HG03457 (cell line): ENCODE measurements around the gene HEPACAM.

Experiments
- ATAC-seq: cut with Tn5 transposase; IDR thresholded peaks from one replicate; pipeline ENCODE4 v1.9.1; 2021; ENCODE audit warnings: moderate number of reproducible peaks; ENCODE audit not compliant: unreplicated experiment

HEPACAM gene

DNA sequence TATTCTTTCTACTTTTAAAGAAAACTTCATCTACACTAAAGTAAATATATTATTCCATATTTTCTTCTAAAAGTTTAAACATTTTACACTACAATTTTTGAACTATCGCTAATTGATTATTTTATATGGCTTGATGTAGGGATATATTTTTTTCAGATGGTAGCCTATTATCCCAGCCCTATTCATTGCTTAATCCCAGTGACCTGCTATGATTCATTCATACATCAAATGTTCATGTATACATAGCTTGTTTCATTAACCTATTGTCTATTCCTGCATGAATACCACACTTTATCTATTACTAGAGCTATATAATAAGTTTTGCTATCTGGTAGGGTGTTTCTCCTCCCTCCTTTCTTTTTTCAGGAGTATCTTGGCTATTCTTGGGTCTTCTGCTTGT lies 33.2 kb downstream of the HEPACAM start:
- ATAC-seq, result no peak

DNA sequence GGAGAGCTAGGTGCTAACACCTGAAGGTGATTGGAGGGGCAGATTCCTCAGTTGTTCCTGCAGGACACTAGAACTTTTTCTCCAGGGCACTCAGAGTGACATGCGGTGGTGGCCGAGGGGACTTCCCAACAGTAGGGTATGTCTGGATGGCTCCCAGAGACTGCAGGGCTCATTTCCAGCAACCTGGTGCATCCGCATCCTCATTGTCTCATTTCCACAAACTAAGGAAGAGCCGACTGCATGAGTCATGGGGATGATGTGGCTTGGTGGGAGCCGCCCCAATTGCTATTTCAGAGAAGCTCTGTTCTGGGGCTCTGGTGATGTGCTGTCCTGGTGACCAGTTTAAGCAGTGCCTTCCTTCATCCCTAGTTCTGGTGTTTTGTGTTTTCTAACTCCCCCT lies 35.4 kb downstream of the HEPACAM start:
- no peak for ATAC-seq

DNA sequence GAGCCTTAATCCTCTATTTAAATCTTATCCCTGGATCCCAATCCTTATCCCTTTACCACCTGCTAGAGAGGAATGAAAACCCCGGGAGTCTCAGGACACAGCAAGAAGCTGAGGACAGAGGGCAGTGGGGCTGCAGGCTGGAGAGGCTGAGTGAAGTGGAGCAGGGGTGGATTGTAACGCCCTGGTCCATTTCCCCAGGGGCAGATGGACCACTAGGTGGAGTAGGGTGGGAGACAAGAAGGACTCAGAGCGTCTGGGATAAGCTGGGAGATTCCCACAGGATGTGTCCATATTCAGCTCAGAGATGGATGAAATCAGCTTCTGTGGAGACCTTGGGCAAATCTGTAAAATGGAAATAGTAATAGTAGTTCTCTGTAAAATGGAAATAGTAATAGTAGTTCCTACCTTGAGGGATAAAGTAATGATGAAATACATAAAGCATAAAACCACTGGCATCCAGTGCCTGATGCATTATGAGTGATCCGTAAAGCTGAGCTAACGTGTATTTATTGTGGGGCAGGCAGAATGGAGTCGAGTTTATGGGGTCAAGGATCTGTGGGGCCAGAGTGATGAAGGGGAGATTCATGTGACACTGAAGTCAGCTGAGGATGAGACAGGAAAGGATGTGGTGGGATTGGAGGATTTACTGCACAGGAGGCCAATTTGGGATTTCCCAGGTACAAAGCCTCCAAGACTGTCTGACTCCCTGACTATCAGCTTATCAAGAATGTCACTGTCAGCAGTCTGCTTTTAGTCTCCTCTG lies 36.3 kb downstream of the HEPACAM start:
- ATAC-seq, result no peak

DNA sequence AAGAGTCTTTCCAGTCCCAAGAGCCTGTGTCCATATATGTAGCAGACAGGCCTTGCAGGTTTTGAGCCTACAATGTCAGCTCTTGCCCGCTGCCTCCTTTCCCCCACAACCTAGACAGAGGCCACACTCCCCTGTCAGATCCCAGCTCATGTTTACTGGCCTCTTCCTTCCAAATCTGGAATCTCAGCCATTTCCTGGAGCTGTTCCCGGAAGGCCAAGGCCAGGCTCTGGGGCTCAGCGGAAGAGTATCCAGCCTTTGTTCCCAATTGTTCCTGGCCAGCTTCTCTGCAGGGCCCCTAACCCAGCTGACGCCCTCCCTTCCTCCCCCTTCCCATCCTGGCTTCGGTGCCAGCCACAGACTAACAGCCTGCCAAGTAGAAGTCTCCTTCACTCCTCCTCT lies 37.1 kb downstream of the HEPACAM start:
- ATAC-seq, result no peak

DNA sequence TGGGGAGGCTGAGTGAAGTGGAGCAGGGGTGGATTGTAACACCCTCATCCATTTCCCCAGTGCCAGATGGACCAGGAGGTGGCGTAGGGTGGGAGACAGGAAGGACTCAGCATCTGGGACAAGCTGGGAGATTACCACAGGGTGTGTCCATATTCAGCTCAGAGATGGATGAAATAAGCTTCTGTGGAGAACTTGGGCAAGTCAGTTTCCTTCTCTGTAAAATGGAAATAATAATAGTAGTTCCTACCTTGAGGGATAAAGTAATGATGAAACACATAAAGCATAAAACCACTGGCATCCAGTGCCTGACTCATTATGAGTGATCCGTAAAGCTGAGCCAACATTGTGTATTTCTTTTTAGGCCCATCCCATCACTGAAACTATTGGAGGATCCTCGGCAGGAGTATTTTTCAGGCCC lies 37.6 kb downstream of the HEPACAM start:
- ATAC-seq, result no peak

DNA sequence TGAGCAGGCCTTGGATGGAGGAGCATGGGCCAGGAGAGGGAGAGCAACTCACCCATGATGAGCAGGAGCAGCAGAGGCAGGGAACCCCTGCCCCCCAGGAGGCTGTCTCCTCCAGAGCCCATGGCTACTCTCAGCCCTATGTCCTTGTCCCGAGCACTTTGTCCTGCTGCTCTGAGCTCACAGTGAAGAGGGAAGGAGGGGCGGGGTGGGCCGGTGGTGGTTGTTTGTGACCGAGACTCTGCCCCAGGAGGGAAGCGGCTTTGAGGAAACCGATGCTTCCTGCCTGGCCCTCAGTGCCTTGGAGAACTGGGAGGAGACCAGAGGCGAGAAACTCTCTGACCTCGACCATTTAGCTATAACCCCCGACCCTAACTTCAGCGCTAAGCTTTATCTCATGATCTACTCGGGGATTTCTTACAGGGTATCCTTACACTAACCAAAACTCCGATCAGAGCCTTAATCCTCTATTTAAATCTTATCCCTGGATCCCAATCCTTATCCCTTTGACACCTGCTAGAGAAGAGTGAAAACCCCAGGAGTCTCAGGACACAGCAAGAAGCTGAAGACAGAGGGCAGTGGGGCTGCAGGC lies 38.1 kb downstream of the HEPACAM start, which contains the start of gene ROBO4:
ROBO4 (minus strand) TSS at position 192 of the 589 bp plus-strand sequence; CDS start at position 122, 70 bp downstream.
- no peak for ATAC-seq

DNA sequence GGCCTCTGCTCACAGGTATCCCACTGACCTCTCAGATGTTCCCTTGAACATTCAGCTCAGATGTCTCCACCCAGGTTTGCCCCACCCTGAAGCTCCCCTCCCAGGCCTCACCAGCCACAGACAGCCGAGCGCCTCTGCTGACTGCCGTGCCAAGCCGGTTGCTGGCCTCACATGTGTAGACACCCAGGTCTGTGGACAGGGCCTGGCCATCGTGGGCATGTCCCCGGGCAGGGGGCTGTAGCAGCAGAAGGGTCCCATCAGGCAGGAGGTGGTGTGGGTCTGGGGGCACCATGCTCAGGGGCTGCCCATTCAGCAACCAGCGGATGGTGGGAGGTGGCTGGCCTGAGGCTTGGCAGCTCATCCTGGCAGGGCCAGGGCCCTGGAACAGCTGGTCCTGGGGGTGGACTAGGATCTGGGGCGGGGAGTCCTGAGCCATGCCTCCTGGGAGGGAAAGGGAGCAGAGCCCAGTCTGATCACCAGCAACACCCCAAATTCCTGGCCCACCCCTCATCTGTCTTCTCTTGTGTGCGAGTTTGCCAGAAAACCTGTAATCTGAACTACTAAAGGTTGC lies 38.9 kb downstream of the HEPACAM start:
- ATAC-seq, result no peak

DNA sequence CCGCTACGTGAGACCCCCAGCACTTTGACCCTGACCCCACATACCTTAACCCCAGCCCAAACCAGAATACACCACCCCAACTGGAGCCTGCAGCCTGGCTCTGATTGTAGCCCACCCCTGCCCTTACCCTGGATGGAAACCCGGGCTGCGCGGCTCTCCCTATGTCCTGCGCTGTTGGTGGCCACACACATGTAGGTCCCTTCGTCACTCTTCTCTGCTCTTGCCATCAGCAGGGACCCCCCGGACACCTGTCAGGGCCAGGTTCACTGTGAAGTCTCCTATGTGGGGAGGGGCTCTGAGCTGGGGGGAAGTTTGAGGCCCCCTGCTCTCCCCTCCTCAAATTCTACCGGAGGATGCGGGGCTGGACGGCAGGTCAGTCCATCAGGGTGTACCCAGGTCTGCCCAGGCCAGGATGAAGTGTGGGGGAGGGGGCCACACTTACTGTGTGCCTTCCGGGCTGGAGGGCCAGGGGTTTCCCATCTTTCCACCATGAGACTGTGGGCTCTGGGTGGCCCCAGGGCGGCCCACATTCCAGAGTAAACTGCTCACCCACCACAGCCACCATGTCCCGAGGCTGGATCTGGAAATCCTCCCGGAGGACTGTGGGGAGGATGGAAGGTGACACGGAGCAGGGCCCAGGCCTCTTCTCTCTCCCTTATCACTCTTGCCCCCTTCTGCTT lies 39.6 kb downstream of the HEPACAM start:
- ATAC-seq, result no peak

DNA sequence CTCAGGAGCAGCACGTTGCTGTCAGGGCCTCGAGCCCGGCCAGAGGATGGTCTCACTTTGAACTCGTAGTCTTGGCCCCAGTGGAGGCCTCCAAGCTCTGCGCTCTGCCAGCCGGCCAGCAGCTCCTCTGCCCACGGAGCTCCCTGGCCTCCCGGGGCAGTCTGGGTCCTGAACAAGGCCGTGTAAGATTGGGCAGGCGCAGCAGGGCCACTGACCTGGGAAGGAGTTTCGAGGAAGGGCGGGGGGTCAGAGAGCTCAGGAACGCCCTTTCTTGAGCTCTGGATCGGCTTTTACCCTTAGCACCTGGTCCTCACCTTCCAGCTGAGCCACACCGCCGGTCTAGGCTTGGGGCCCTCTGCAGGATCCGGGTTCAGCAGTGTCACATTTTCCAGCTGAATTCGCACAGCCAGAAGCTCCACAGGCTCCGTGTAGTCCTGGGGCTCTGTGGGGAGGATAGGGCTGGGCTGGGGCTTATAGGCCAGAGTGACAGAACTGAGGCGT lies 40.3 kb downstream of the HEPACAM start:
- no peak for ATAC-seq

DNA sequence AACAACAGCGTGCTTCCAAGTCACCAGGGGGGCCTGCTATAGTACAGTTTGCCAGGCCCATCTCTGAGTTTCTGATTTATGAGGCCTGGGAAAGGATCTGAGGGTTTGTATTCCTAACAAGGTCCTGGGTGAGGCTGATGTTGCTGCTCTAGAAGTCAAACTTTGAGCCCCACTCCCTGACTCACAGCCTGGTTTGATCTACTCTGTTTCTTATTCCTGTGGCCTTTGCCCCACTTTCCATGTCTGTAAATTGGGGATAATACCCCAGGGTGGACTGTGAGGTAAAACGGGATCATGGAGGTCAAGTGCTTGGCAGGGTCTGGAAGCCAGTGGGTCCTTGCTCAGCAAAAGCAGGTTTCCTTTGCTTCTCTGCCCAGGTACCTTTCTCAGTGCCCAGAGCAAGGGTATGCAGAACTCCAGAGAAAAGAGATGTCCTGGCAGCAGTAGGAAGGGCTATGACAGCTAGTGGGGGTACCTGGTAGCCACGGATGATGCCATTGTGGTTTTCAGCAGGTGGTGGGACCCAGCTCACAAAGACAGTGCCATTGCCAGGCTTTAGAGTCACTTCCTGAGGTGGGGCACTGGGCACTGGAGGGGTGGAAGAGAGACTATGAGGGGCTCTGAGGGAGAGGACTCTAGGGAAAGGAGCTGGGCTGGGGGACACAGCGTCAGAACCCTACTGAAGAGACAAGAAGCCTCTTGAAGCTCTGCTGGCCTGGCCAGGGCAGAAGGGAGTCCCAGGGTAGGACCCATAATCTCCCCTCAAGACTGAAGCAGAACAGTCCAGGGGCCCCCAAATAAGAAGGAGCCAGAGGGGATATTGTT lies 41.0 kb downstream of the HEPACAM start:
- no peak for ATAC-seq

DNA sequence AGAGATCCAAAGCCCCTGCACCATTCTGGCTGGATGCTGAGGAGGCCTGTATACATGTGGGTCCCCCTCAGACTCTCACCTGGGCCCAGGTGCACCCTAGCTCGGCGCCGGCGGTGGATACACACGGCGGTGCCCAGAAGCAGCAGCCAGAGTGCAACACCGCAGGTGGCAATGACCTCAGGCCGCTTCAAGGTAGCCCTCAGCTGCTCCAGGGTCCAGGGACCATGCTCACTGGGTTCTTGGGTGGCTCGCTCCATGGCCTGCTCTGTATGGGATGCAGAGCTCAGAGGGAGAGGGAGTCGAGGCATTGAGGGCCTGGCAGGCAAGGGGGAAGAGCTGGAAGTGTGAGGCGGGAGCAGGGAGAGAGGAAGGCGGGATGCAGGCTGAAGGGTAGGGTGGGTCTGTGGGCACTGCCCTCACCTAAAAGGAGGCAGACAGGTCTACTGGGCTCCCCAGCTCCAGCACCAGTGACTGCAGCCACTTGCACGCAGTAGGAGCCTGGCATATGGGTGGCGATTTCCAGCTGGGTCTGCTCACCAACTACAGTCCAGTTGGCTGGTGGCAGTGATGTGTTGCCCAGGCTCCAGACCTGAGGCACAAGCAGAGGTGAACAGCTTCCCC lies 42.0 kb downstream of the HEPACAM start:
- no peak for ATAC-seq

DNA sequence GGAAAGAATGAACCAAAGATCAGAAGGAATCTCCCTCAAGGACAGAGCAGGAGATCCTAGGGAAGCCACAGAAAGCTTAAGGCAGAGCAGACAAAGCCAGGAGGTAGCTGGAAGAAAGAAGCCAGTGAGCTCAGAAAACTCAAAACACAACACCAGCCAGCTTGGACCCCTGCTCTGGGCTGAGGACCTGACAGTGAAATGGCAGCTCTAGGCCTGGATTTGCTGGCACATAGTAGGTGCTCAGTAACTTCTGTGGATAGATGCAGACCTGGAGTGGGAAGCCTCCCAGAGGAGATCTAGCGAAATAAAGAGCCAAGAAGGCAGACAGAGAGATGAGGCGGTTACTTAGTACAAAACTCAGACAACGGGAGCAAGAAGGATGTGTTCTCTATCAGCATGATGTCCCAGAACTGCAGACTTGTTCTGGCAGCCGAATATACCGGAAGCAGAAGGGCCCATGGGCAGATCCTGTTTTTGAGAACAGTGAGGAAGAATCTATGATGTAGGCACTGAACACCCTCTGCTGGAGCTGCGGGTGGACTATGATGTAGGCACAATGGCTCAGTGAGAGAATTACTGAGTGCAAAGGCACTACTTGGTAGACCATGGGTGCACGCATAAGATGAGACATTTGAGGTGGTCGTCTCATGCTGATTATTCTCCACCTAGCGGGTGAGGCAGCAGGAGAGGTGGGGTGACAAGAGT lies 42.9 kb downstream of the HEPACAM start:
- no peak for ATAC-seq

DNA sequence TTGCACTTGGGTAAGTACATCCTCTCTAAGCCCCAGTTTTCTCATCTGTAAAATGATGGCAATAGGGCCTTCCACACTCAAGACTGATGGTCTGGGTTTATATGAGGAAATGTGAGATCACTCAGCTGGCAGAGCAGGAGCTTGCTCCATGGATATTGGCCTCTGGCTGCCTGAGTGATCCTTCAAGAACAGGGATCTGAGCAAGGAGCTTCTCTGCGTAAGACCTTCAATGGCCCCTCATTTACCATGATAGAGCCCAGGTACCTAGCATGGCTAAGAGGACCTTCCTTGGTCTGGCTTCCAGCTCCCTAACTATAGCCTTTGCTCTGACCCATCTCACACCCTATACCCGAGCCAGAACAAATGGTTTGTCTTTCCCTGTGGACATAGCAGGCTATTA lies 43.7 kb downstream of the HEPACAM start:
- ATAC-seq, result no peak

DNA sequence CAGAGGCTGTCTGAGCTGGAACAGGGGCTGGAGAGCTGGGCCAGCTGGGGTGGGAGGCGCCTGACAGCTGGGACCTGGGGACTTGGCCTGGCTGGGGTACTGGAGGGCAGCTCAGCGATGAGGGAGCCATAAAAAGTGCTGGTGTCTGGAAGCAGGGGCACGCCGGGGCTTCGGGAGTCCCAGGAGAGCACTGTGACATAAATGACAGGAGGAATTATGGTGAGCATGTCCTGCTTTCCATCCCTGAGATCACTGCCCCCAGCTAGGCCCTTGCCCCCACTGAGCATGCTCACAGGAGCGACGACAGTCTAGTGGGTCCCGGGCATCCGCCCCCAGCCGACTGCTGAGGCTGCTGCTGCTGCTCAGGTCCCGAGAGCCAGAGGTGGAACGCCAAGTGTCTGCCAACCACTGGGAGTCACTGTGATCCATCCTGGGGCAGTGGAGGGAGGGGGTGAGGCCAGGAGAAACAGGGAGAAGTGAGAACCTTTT lies 44.4 kb downstream of the HEPACAM start:
- ATAC-seq, result no peak

DNA sequence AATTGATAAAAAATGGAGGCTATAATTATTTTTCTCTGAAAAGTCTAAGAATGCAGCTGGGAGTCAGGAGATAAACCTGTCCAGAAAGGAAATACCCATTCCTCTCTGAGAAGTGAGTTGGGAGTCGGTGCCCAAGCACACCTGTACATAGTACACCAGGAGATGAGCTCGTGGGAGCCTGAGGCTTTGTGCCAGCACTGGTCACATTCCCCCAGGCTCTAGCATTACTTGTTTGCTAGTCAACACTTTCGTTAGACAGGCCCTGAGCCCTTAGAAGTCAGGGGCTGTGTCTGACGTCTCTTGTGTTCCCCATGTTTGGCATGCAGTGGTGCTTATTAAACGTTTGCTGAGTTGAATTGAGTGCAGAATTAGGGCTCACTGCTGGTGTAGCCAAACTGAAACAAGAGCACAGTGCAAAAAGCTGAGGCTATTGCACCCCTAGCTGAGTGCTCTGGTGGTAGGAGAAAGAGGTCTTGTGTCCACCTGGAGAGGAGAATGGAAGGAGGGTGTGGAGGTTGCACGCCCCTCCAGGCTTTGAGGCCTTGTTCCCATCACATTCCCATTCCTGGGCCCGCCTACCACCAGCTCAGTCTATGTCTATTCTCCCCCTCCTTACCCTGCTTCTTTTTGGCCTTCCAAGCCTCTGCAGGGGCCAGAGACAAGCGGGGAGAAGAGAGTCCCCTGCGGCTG lies 45.0 kb downstream of the HEPACAM start:
- ATAC-seq, result no peak

DNA sequence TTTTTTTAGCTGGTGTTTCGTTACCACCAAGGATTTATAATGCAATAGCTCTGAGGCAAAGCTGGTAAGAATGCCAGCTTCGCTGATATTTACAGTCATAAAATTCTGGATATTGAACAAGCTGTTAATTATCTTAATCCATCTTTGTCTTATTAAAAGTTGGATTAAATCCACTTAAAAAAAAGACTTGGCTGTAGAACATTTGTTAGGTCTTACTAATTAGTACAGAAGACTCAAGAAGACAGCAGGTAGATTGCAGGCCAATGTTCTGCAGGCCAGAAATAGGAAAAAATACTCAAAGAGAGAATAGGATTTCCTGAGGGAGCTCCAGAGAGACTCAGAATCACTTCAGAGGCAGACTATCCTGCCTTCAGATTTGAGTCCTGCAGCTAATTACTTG lies 45.7 kb downstream of the HEPACAM start:
- no peak for ATAC-seq

DNA sequence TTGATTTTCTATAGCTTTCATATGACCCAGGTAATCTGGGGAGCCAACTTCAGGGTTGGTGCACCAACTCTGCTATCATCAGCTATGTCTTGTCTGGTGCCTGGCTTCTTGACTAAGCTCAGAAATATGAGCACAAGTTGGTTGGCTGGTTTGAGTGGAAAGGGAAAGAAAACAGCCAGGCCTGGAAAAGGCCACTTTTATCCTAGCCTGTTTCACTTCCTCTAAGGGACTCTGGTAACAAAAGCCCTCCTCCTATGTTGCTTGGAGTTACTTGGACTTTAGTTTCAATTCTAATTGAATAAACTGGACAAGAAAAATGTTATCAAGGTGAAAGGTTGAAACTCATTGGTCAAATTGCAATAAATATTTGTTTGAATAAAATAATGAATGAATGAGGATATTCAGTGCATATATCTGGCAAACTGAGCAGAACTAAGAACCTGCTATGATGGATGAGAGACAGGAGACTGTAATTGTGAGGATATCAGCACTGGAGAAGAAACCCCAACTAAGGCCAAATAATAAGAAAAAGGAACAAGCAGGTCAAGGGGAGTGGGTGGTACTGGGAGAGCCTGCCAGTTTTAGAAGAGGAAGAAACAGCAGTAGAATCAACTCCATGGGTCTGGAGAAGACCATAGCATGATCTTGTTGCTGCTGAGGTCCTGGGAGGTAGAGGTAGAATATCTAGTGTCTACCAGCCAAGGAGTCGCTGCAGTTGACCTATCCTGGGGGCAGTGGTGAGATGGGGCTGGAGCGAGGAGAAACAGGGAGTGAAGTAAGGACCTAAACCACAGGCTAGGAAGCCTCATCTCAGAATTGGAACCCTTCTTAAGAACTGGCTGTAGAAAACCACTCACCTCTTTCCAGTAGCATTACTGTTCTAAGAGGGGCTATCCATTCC lies 46.4 kb downstream of the HEPACAM start:
- ATAC-seq, result no peak

DNA sequence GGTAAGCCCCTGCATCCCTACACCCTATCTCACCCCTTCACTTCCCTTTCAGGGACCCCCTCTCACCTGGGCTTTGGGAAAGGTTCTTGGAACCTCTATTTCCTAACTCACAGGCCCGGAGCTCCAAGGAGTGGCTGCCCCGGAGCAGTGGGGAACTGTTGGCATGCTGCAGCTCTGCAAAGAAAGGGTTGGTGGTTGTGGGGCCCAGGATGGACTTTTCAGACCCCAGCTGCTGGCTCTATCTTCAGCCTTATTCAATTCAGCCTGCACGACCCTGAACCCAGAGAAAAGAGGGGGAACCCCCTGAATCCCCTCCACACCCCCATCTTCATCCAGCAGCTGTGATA lies 48.2 kb downstream of the HEPACAM start:
- ATAC-seq, result no peak
